ENCODE results near the gene LONRF2. TPM values are rescaled to one million over a fixed set of nuclear protein-coding genes. Genes with fewer than 3 reads are reported as not detected.

Gene LONRF2
- total RNA-seq, 1 experiment from 2014 or later = 2.7 TPM

DNA sequence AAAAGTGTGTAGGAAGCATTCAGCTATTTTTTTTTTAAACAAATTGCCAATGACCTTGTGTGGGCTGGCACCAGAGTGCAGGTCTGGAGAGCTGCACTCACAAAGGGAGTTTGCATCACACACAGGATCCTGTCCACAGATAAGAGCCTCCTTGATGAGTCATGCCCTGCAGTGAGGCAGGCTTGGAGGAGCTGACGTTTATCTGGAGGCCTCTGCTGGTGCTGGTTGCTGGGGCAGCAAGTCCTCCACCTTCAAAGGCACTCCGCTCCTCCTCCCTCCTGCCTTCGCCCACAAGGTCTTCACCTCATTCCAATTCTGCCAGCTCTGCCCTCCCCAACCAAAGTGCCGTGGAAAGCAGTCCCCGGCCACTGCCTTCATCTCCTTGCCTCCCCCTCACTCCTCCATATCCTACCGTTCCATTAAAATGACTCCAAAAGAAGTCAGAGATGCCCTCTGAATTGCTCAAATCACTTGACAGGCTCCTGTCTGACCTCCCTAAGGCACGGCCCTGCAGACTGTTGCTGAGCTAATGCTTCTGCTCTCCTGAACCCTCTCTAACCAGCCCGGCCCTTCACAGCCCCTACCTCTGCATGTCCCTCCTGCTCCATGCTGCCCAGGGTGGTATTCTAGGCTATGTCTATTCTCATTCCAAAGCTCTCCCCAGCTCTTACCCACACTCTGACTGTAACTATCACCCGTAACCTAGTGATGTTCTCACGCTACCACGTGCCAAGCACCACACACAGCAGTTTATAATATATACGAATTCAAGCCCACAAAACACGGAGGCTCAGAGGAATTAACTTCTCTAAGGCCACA, 30.9 kb downstream of the LONRF2 start:
- no peak overlapping the region for H2AK5ac ChIP-seq (ENCODE audit: insufficient read length, low read length)
- no peak overlapping the region for H4K91ac ChIP-seq (ENCODE audit: insufficient read length, low read depth, low read length)
- H2BK120ac ChIP-seq (ENCODE audit: low read depth, low read length, poor library complexity, severe bottlenecking) = no peak overlapping the region
- H3K27ac ChIP-seq (ENCODE audit: insufficient read length, low read depth, low read length) = no peak overlapping the region
- no peak overlapping the region for H4K5ac ChIP-seq (ENCODE audit: insufficient read length, low read depth, low read length)
- no peak overlapping the region for H3K23ac ChIP-seq (ENCODE audit: insufficient read length, low read depth, low read length)
- H3K23me2 ChIP-seq (ENCODE audit: insufficient read length, low read depth, low read length, poor library complexity, severe bottlenecking) = no peaks in the 10 kb centered on the region
- no peaks in the 10 kb centered on the region for H4K20me1 ChIP-seq (ENCODE audit: control insufficient read depth, insufficient read depth, insufficient read length)
- no peaks in the 10 kb centered on the region for H3K79me2 ChIP-seq (ENCODE audit: insufficient read depth, low read length)
- no peak overlapping the region for H3K4me2 ChIP-seq (ENCODE audit: insufficient read depth, insufficient read length, low read length)
- H3K9ac ChIP-seq (ENCODE audit: extremely low read depth, insufficient read length, low read length) = no peak overlapping the region
- WGBS (ENCODE audit: extremely low coverage, insufficient read length, low lambda C conversion rate) = no CpG with 5 or more reads among the region's 13 CpGs
- H3K18ac ChIP-seq (ENCODE audit: insufficient read length, low read depth, low read length) = no peak overlapping the region
- no peak overlapping the region for H4K8ac ChIP-seq (replicated peaks; ENCODE audit: insufficient read length, low read depth, low read length)
- H3K4me1 ChIP-seq (ENCODE audit: insufficient read depth, low read length) = peaks cover 2% of the 10 kb centered on the region; the same call in 1 of the 2 replicates
- DNase-seq = peak; percentile 64
- no peaks in the 10 kb centered on the region for H3K27me3 Mint-ChIP-seq (ENCODE audit: low read depth)
- H2BK20ac ChIP-seq (ENCODE audit: low read depth, low read length, poor library complexity, severe bottlenecking) = no peak overlapping the region
- H3K9me3 ChIP-seq (ENCODE audit: control insufficient read depth, low read depth, low read length) = no peaks in the 10 kb centered on the region
- H3K4me3 Mint-ChIP-seq = no peak overlapping the region
- H3K27me3 ChIP-seq (ENCODE audit: insufficient read depth, low read length) = no peaks in the 10 kb centered on the region
- peaks cover 0 to 2% (median 0%) of the 10 kb centered on the region in 3 experiments; a peak in 1 of 7 replicates for H3K36me3 Mint-ChIP-seq (ENCODE audit: insufficient read depth in 1 of 3, low read depth in 3 of 3)
- H3K79me1 ChIP-seq (ENCODE audit: insufficient read depth, low read depth, low read length, poor library complexity, severe bottlenecking) = no peaks in the 10 kb centered on the region
- no peak overlapping the region for H3K14ac ChIP-seq (ENCODE audit: insufficient read depth, low read length)
- TF ChIP-seq CTCF (conservative IDR thresholded peaks at IDR 0.05) = no peak
- H2BK5ac ChIP-seq (ENCODE audit: insufficient read length, low read length) = no peak overlapping the region
- H3K4me1 Mint-ChIP-seq = peaks cover 8 to 11% of the 10 kb centered on the region in 2 experiments
- H2BK12ac ChIP-seq (ENCODE audit: insufficient read length, low read depth, low read length) = no peak overlapping the region
- no peak overlapping the region for H2BK15ac ChIP-seq (ENCODE audit: low read depth, low read length)
- no peak overlapping the region for H3K56ac ChIP-seq (ENCODE audit: insufficient read length, low read depth, low read length)
- no peak overlapping the region for H3K27ac Mint-ChIP-seq
- no peak overlapping the region for H2AFZ ChIP-seq (ENCODE audit: low read length)
- no peak overlapping the region for H3K4ac ChIP-seq (ENCODE audit: low read depth, low read length)
- no peak overlapping the region for H3T11ph ChIP-seq (ENCODE audit: low read length)
- H3K9me3 Mint-ChIP-seq = no peaks in the 10 kb centered on the region

Data from H9 (cell line).